HCT116 (cell line): ENCODE results near the gene TOM1. TPM values are rescaled to one million over a fixed set of nuclear protein-coding genes. Genes with fewer than 3 reads are reported as not detected.

Source experiments
- ATAC-seq: fragments of 200-7000 bp; cut with Tn5 transposase; 2 replicates; pipeline ENCODE4 v1.9.1; 2020; ENCODE audit warnings: mild to moderate bottlenecking, moderate library complexity
- BruUV-seq: library from RNA; stranded (reverse); fragments of 400-500 nt; replicated peaks from 2 replicates; lab custom pipeline; 2021; lab: Mats Ljungman, UMichigan
- CTCF ChIA-PET: fragments of 300-600 bp; sonication (Branson Sonifier 250); formaldehyde crosslinking; loops from one replicate; lab custom pipeline; 2021; ENCODE audit warnings: antibody characterized with exemption; lab: Charles Lee
- POLR2A ChIA-PET: fragments of 300-600, 350-600 bp; sonication (Branson Sonifier 250); formaldehyde crosslinking; loops from one replicate; lab custom pipeline; 2021; ENCODE audit warnings: antibody characterized with exemption; lab: Charles Lee
- RAD21 ChIA-PET, 2 experiments: fragments of 300-600 bp; sonication (Branson Sonifier 250); formaldehyde crosslinking; loops; one replicate each; lab custom pipeline; 2023; ENCODE audit warnings: low total read pairs in 2 of 2; ENCODE audit not compliant: uncharacterized antibody in 2 of 2, unreplicated experiment in 2 of 2, low non-redundant PET in 1 of 2; lab: Charles Lee
- DNase-seq: peaks from one replicate; pipeline ENCODE4 v3.0.0-alpha.2; 2010; ENCODE audit warnings: low read depth, low spot score
- H2AFZ ChIP-seq: fragments of 200-600 bp; shearing (Covaris generic), sonication (generic); 2 replicates; pipeline ENCODE4 v1.6.1; 2017; ENCODE audit warnings: low read depth, mixed run types, mixed read lengths, antibody characterized with exemption, low read length; ENCODE audit not compliant: poor library complexity, severe bottlenecking
- H3K27ac ChIP-seq: 2 replicates; pipeline ENCODE4 v1.5.1; 2012; ENCODE audit warnings: low read depth, low read length
- H3K27me3 ChIP-seq: fragments of 200-600 bp; sonication (generic); 2 replicates; pipeline ENCODE4 v1.6.1; 2016; ENCODE audit warnings: mixed run types, low read length, mixed read lengths; ENCODE audit not compliant: insufficient read depth
- H3K36me3 ChIP-seq, 2 experiments: fragments of 200-500 bp in 1 of 2; fragments of 200-600 bp in 1 of 2; sonication (Bioruptor generic) in 1 of 2; sonication (generic) in 1 of 2; 2 replicates each; pipeline versions ENCODE4 v1.5.1 to v1.6.1; 2014 to 2016; ENCODE audit warnings: low read length in 2 of 2, inconsistent platforms in 1 of 2, mixed read lengths in 1 of 2, mixed run types in 1 of 2; ENCODE audit not compliant: insufficient read depth in 2 of 2, control insufficient read depth in 1 of 2
- H3K4me1 ChIP-seq, 2 experiments: fragments of 200-600 bp in 1 of 2; sonication (generic) in 1 of 2; 2 replicates each; pipeline versions ENCODE4 v1.5.1 to v1.6.1; 2012 to 2017; ENCODE audit warnings: low read length in 2 of 2, inconsistent platforms in 1 of 2, mild to moderate bottlenecking in 1 of 2, mixed read lengths in 1 of 2, mixed run types in 1 of 2, moderate library complexity in 1 of 2; ENCODE audit not compliant: insufficient read depth in 2 of 2, control insufficient read depth in 1 of 2
- H3K4me2 ChIP-seq: fragments of 200-600 bp; sonication (generic); 2 replicates; pipeline ENCODE4 v1.6.1; 2017; ENCODE audit warnings: mixed run types, low read length, mixed read lengths
- H3K4me3 ChIP-seq, 2 experiments: fragments of 200-600 bp in 1 of 2; sonication (generic) in 1 of 2; replicated peaks in 1 of 2; 2 replicates each; pipeline ENCODE4 v1.5.1; 2011 to 2016; ENCODE audit warnings: low read length in 2 of 2, control low read depth in 1 of 2, low read depth in 1 of 2, mild to moderate bottlenecking in 1 of 2, mixed read lengths in 1 of 2, mixed run types in 1 of 2
- H3K79me2 ChIP-seq: fragments of 200-600 bp; sonication (generic); 2 replicates; pipeline ENCODE4 v1.6.1; 2017; ENCODE audit warnings: mild to moderate bottlenecking, mixed run types, low read length, moderate library complexity, mixed read lengths; ENCODE audit not compliant: insufficient read depth
- H3K9ac ChIP-seq: fragments of 200-600 bp; sonication (generic); 2 replicates; pipeline ENCODE4 v1.6.1; 2016; ENCODE audit warnings: low read length, mixed read lengths
- H3K9me2 ChIP-seq: fragments of 200-600 bp; sonication (generic), shearing (Covaris generic); 2 replicates; pipeline ENCODE4 v1.6.1; 2017; ENCODE audit warnings: mixed run types, mild to moderate bottlenecking, moderate library complexity; ENCODE audit not compliant: insufficient read depth
- H3K9me3 ChIP-seq, 2 experiments: fragments of 200-500 bp in 1 of 2; fragments of 200-600 bp in 1 of 2; sonication (Bioruptor generic) in 1 of 2; sonication (generic) in 1 of 2; 2 replicates each; pipeline ENCODE4 v1.6.1; 2014 to 2017; ENCODE audit warnings: low read length in 2 of 2, mixed read lengths in 2 of 2, inconsistent platforms in 1 of 2, low read depth in 1 of 2, mild to moderate bottlenecking in 1 of 2, mixed run types in 1 of 2, moderate library complexity in 1 of 2; ENCODE audit not compliant: control insufficient read depth in 1 of 2, insufficient read depth in 1 of 2
- H4K20me1 ChIP-seq: fragments of 200-600 bp; sonication (generic), shearing (Covaris generic); 2 replicates; pipeline ENCODE4 v1.6.1; 2017; ENCODE audit warnings: mixed run types, mild to moderate bottlenecking, moderate library complexity; ENCODE audit not compliant: insufficient read depth
- CBX3 ChIP-seq: IDR thresholded peaks from 2 replicates; pipeline ENCODE4 v1.6.1; 2012; ENCODE audit warnings: low read depth
- EZH2phosphoT487 ChIP-seq: fragments of 200-600 bp; IDR thresholded peaks from 2 replicates; pipeline ENCODE4 v1.6.1; 2018; ENCODE audit warnings: antibody characterized with exemption, borderline replicate concordance
- FOSL1 ChIP-seq: IDR thresholded peaks from 2 replicates; pipeline ENCODE4 v1.6.1; 2012; ENCODE audit warnings: low read depth
- ZFX ChIP-seq: fragments of 450-650 bp; IDR thresholded peaks from 2 replicates; pipeline ENCODE4 v1.6.1; 2017
- intact Hi-C: fragments of 100-400 bp; cut with micrococcal nuclease; formaldehyde crosslinking; loops from 2 replicates; pipeline ENCODE4 v1.10.0; 2022
- total RNA-seq: library from RNA; stranded (reverse); gene quantifications from one replicate; pipeline ENCODE4 v1.2.1, GENCODE V29; 2021; ENCODE audit not compliant: unreplicated experiment
- TF ChIP-seq, protein P1 (sequence below): IDR thresholded peaks from 2 replicates; pipeline ENCODE4 v1.6.1; 2012

Gene TOM1
- total RNA-seq, 1 experiment from 2014 or later, result 18.0 TPM

- no TSS peak for BruUV-seq
- Histone ChIP-seq H3K36me3 (no peaks in the 10 kb centered on the region; a peak in 1 of 4 replicates), H2AFZ (no peak overlapping the region), H3K4me2 (no peak overlapping the region), H3K27ac (peak overlapping the region; percentile 10; the same call in 1 of the 2 replicates), H3K79me2 (no peaks in the 10 kb centered on the region), H3K4me3 (no peak overlapping the region), H3K9me3 (peaks cover 0 to 8% of the 10 kb centered on the region in 2 experiments; a peak in 1 of 4 replicates), H3K9me2 (no peaks in the 10 kb centered on the region), H3K27me3 (no peaks in the 10 kb centered on the region), H3K9ac (no peak overlapping the region)
- intact Hi-C loops, result no loop called here
- POLR2A ChIA-PET, result no interaction called here
- TF ChIP-seq FOSL1 (no peak), EZH2phosphoT487 (no peak), ZFX (no peak)
- TF ChIP-seq, all 23 proteins: peak for 0
- no peak for DNase-seq
- H4K20me1 ChIP-seq, result no peaks in the 10 kb centered on the region
- RAD21 ChIA-PET, result interaction anchor here in 1 of 2 experiments (1.6 kb wide), 1 partner anchor 8 kb away, joined by 3 read pairs; no protein-coding TSS in a partner anchor
- CTCF ChIA-PET, result no interaction called here
- no peak for ATAC-seq
- H3K4me1 ChIP-seq, result no peaks in the 10 kb centered on the region
Observed at GRCh38 chr22:35342390-35342789, 42.7 kb downstream of the TOM1 start.

- ChIA-PET RAD21 (no interaction called here), POLR2A (no interaction called here), CTCF (no interaction called here)
- no peak overlapping the region for H3K4me3 ChIP-seq
- no peak overlapping the region for H3K9ac ChIP-seq
- no peaks in the 10 kb centered on the region for H3K27me3 ChIP-seq
- no peak for TF ChIP-seq CBX3
- TF ChIP-seq, protein P1, sequence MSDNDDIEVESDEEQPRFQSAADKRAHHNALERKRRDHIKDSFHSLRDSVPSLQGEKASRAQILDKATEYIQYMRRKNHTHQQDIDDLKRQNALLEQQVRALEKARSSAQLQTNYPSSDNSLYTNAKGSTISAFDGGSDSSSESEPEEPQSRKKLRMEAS, result no peak
- DNase-seq (no peak), ATAC-seq (no peak)
- no peaks in the 10 kb centered on the region for H3K9me2 ChIP-seq
- no peaks in the 10 kb centered on the region for H4K20me1 ChIP-seq
- intact Hi-C loops, result no loop called here
- BruUV-seq, result no TSS peak
- peaks cover 0 to 8% of the 10 kb centered on the region in 2 experiments; a peak in 1 of 4 replicates for H3K9me3 ChIP-seq
- H3K79me2 ChIP-seq, result no peaks in the 10 kb centered on the region
- H3K36me3 ChIP-seq, result no peaks in the 10 kb centered on the region; a peak in 1 of 4 replicates
- no peaks in the 10 kb centered on the region for H3K4me1 ChIP-seq
- no peak overlapping the region for H3K4me2 ChIP-seq
- peak overlapping the region; percentile 46; the same call in 1 of the 2 replicates for H3K27ac ChIP-seq
- H2AFZ ChIP-seq, result no peak overlapping the region
Observed at GRCh38 chr22:35343664-35344550, 44.2 kb downstream of the TOM1 start.
